Measurements from ENCODE around the gene PBLD. TPM values are rescaled to one million over a fixed set of nuclear protein-coding genes. Genes with fewer than 3 reads are reported as not detected.

The PBLD gene
- polyA plus RNA-seq (2013, experiment 1 of 2), result 2.0 TPM
- 1.2 TPM for polyA plus RNA-seq (2013, experiment 2 of 2)

GRCh38 chr10:68332259-68333057, at the start of gene PBLD:
Gene PBLD, minus strand, starts transcription at chr10:68332928. Its CDS starts 26,084 bp downstream, at chr10:68306844.
- Histone ChIP-seq H3K79me2 (ENCODE audit: control insufficient read depth, insufficient read depth, low read length) (peaks cover 53% of the 10 kb centered on the region), H3K36me3 (ENCODE audit: control insufficient read depth, insufficient read depth, low read length) (no peaks in the 10 kb centered on the region), H3K27me3 (ENCODE audit: insufficient read depth, low read length, poor library complexity) (no peaks in the 10 kb centered on the region), H2BK15ac (replicated peaks; ENCODE audit: low read depth) (no peak within 1 kb of the TSS), H2BK5ac (ENCODE audit: low read length) (peak within 1 kb of the TSS; percentile 96), H3K9ac (ENCODE audit: low read length) (peak within 1 kb of the TSS; percentile 100), H2AK5ac (ENCODE audit: low read length) (peak within 1 kb of the TSS; percentile 72), H3K23ac (ENCODE audit: low read length) (peak within 1 kb of the TSS; percentile 97), H4K5ac (ENCODE audit: low read length) (peak within 1 kb of the TSS; percentile 73), H3K4ac (ENCODE audit: low read depth, low read length) (peak within 1 kb of the TSS; percentile 97), H3K79me1 (ENCODE audit: low read length) (peaks cover 2% of the 10 kb centered on the region), H4K8ac (ENCODE audit: low read depth, low read length) (no peak within 1 kb of the TSS), H3K18ac (ENCODE audit: low read length) (peak within 1 kb of the TSS; percentile 97), H3K4me3 (ENCODE audit: low read length) (peak within 1 kb of the TSS; percentile 99), H3K27ac (ENCODE audit: low read depth, low read length) (peak within 1 kb of the TSS; percentile 92), H2BK120ac (ENCODE audit: low read depth, low read length) (peak within 1 kb of the TSS; percentile 17), H3K56ac (ENCODE audit: low read length) (peak within 1 kb of the TSS; percentile 100), H3K4me1 (ENCODE audit: control insufficient read depth, low read depth, low read length) (no peaks in the 10 kb centered on the region), H3K4me2 (ENCODE audit: low read length) (no peak within 1 kb of the TSS)
- no CpG with 5 or more reads among the region's 51 CpGs for WGBS (ENCODE audit: extremely low coverage, insufficient coverage, low lambda C conversion rate)
- peak; percentile 94 for DNase-seq

- Histone ChIP-seq H3K4ac (ENCODE audit: low read depth, low read length) (no peak overlapping the region), H3K79me2 (ENCODE audit: control insufficient read depth, insufficient read depth, low read length) (no peaks in the 10 kb centered on the region), H4K5ac (ENCODE audit: low read length) (no peak overlapping the region), H3K36me3 (ENCODE audit: control insufficient read depth, insufficient read depth, low read length) (no peaks in the 10 kb centered on the region), H3K27ac (ENCODE audit: low read depth, low read length) (no peak overlapping the region), H3K27me3 (ENCODE audit: insufficient read depth, low read length, poor library complexity) (no peaks in the 10 kb centered on the region), H3K23ac (ENCODE audit: low read length) (no peak overlapping the region), H2BK15ac (replicated peaks; ENCODE audit: low read depth) (no peak overlapping the region), H2BK5ac (ENCODE audit: low read length) (no peak overlapping the region), H3K9ac (ENCODE audit: low read length) (no peak overlapping the region), H3K56ac (ENCODE audit: low read length) (no peak overlapping the region), H2AK5ac (ENCODE audit: low read length) (no peak overlapping the region), H3K79me1 (ENCODE audit: low read length) (no peaks in the 10 kb centered on the region), H3K4me1 (ENCODE audit: control insufficient read depth, low read depth, low read length) (no peaks in the 10 kb centered on the region), H2BK120ac (ENCODE audit: low read depth, low read length) (no peak overlapping the region), H4K8ac (ENCODE audit: low read depth, low read length) (no peak overlapping the region), H3K18ac (ENCODE audit: low read length) (no peak overlapping the region), H3K4me2 (ENCODE audit: low read length) (no peak overlapping the region), H3K4me3 (ENCODE audit: low read length) (no peak overlapping the region)
- no CpG with 5 or more reads among the region's 1 CpG for WGBS (ENCODE audit: extremely low coverage, insufficient coverage, low lambda C conversion rate)
- DNase-seq, result no peak
Measured at GRCh38 chr10:68371604-68372003, 38.9 kb upstream of the PBLD start.

GRCh38 chr10:68367121-68367520, 34.4 kb upstream of the PBLD start:
- H3K56ac ChIP-seq (ENCODE audit: low read length), result no peak overlapping the region
- no peak overlapping the region for H3K23ac ChIP-seq (ENCODE audit: low read length)
- DNase-seq, result no peak
- no peak overlapping the region for H2BK5ac ChIP-seq (ENCODE audit: low read length)
- H3K9ac ChIP-seq (ENCODE audit: low read length), result no peak overlapping the region
- no peaks in the 10 kb centered on the region for H3K4me1 ChIP-seq (ENCODE audit: control insufficient read depth, low read depth, low read length)
- no peak overlapping the region for H2BK15ac ChIP-seq (replicated peaks; ENCODE audit: low read depth)
- no peak overlapping the region for H4K8ac ChIP-seq (ENCODE audit: low read depth, low read length)
- no peak overlapping the region for H2BK120ac ChIP-seq (ENCODE audit: low read depth, low read length)
- no peak overlapping the region for H3K4me3 ChIP-seq (ENCODE audit: low read length)
- no peak overlapping the region for H3K18ac ChIP-seq (ENCODE audit: low read length)
- H3K27me3 ChIP-seq (ENCODE audit: insufficient read depth, low read length, poor library complexity), result no peaks in the 10 kb centered on the region
- H3K79me1 ChIP-seq (ENCODE audit: low read length), result no peaks in the 10 kb centered on the region
- H4K5ac ChIP-seq (ENCODE audit: low read length), result no peak overlapping the region
- H3K4ac ChIP-seq (ENCODE audit: low read depth, low read length), result no peak overlapping the region
- no CpG with 5 or more reads among the region's 2 CpGs for WGBS (ENCODE audit: extremely low coverage, insufficient coverage, low lambda C conversion rate)
- H3K4me2 ChIP-seq (ENCODE audit: low read length), result no peak overlapping the region
- no peak overlapping the region for H2AK5ac ChIP-seq (ENCODE audit: low read length)
- no peak overlapping the region for H3K27ac ChIP-seq (ENCODE audit: low read depth, low read length)
- H3K79me2 ChIP-seq (ENCODE audit: control insufficient read depth, insufficient read depth, low read length), result no peaks in the 10 kb centered on the region
- no peaks in the 10 kb centered on the region for H3K36me3 ChIP-seq (ENCODE audit: control insufficient read depth, insufficient read depth, low read length)

- no peaks in the 10 kb centered on the region for H3K36me3 ChIP-seq (ENCODE audit: control insufficient read depth, insufficient read depth, low read length)
Measured at GRCh38 chr10:68366600-68366999, 33.9 kb upstream of the PBLD start.

GRCh38 chr10:68365611-68366010, 32.9 kb upstream of the PBLD start:
- DNase-seq, result no peak
- H2BK5ac ChIP-seq (ENCODE audit: low read length), result no peak overlapping the region
- H3K27ac ChIP-seq (ENCODE audit: low read depth, low read length), result no peak overlapping the region
- H3K56ac ChIP-seq (ENCODE audit: low read length), result no peak overlapping the region
- H3K79me1 ChIP-seq (ENCODE audit: low read length), result no peaks in the 10 kb centered on the region
- no peaks in the 10 kb centered on the region for H3K79me2 ChIP-seq (ENCODE audit: control insufficient read depth, insufficient read depth, low read length)
- no peak overlapping the region for H2AK5ac ChIP-seq (ENCODE audit: low read length)
- no CpG with 5 or more reads among the region's 2 CpGs for WGBS (ENCODE audit: extremely low coverage, insufficient coverage, low lambda C conversion rate)
- no peak overlapping the region for H4K5ac ChIP-seq (ENCODE audit: low read length)
- no peaks in the 10 kb centered on the region for H3K4me1 ChIP-seq (ENCODE audit: control insufficient read depth, low read depth, low read length)
- H3K36me3 ChIP-seq (ENCODE audit: control insufficient read depth, insufficient read depth, low read length), result no peaks in the 10 kb centered on the region
- no peak overlapping the region for H2BK15ac ChIP-seq (replicated peaks; ENCODE audit: low read depth)
- no peak overlapping the region for H3K4me2 ChIP-seq (ENCODE audit: low read length)
- no peak overlapping the region for H3K4me3 ChIP-seq (ENCODE audit: low read length)
- no peak overlapping the region for H3K4ac ChIP-seq (ENCODE audit: low read depth, low read length)
- no peak overlapping the region for H3K9ac ChIP-seq (ENCODE audit: low read length)
- no peak overlapping the region for H2BK120ac ChIP-seq (ENCODE audit: low read depth, low read length)
- no peak overlapping the region for H4K8ac ChIP-seq (ENCODE audit: low read depth, low read length)
- no peak overlapping the region for H3K23ac ChIP-seq (ENCODE audit: low read length)
- H3K18ac ChIP-seq (ENCODE audit: low read length), result no peak overlapping the region
- no peaks in the 10 kb centered on the region for H3K27me3 ChIP-seq (ENCODE audit: insufficient read depth, low read length, poor library complexity)

More at GRCh38 chr10:68366600-68366999, 33.9 kb upstream of the PBLD start:
- Histone ChIP-seq H3K4me3 (ENCODE audit: low read length) (no peak overlapping the region), H3K18ac (ENCODE audit: low read length) (no peak overlapping the region), H3K4me1 (ENCODE audit: control insufficient read depth, low read depth, low read length) (no peaks in the 10 kb centered on the region), H2BK15ac (replicated peaks; ENCODE audit: low read depth) (no peak overlapping the region), H3K23ac (ENCODE audit: low read length) (no peak overlapping the region), H4K8ac (ENCODE audit: low read depth, low read length) (no peak overlapping the region), H3K4ac (ENCODE audit: low read depth, low read length) (no peak overlapping the region), H3K56ac (ENCODE audit: low read length) (no peak overlapping the region), H2AK5ac (ENCODE audit: low read length) (no peak overlapping the region), H3K4me2 (ENCODE audit: low read length) (no peak overlapping the region), H3K27me3 (ENCODE audit: insufficient read depth, low read length, poor library complexity) (no peaks in the 10 kb centered on the region), H4K5ac (ENCODE audit: low read length) (no peak overlapping the region), H3K79me1 (ENCODE audit: low read length) (no peaks in the 10 kb centered on the region), H2BK120ac (ENCODE audit: low read depth, low read length) (no peak overlapping the region), H3K9ac (ENCODE audit: low read length) (no peak overlapping the region), H3K79me2 (ENCODE audit: control insufficient read depth, insufficient read depth, low read length) (no peaks in the 10 kb centered on the region), H2BK5ac (ENCODE audit: low read length) (no peak overlapping the region), H3K27ac (ENCODE audit: low read depth, low read length) (no peak overlapping the region)
- DNase-seq, result no peak
- no CpG with 5 or more reads among the region's 5 CpGs for WGBS (ENCODE audit: extremely low coverage, insufficient coverage, low lambda C conversion rate)
